Measurements from ENCODE around the gene COX14. TPM values are rescaled to one million over a fixed set of nuclear protein-coding genes. Genes with fewer than 3 reads are reported as not detected.

COX14 gene
- total RNA-seq, 1 donor from 2014 or later, result 195 TPM

GRCh38 chr12:50085615-50086072 lies 26.4 kb upstream of the COX14 start:
- H3K27ac ChIP-seq (replicated peaks), result peak overlapping the region; percentile 100
- H3K4me3 ChIP-seq, result peak overlapping the region; percentile 98
- no peak for DNase-seq
- H3K4me1 ChIP-seq, result peaks cover 41% of the 10 kb centered on the region
- intact Hi-C loops (cut with micrococcal nuclease), result no loop called here
- peaks cover 40% of the 10 kb centered on the region for H3K36me3 ChIP-seq
- no peak for TF ChIP-seq CTCF (IDR thresholded peaks at IDR 0.05; ENCODE audit: borderline replicate concordance)
- H3K27me3 ChIP-seq (ENCODE audit: low read depth), result peaks cover 5% of the 10 kb centered on the region
- H3K9me3 ChIP-seq (replicated peaks), result no peaks in the 10 kb centered on the region

GRCh38 chr12:50086148-50086547 lies 25.9 kb upstream of the COX14 start:
- peaks cover under 1% of the 10 kb centered on the region for H3K27me3 ChIP-seq (ENCODE audit: low read depth)
- intact Hi-C loops (cut with micrococcal nuclease), result no loop called here
- H3K4me1 ChIP-seq, result peaks cover 37% of the 10 kb centered on the region
- H3K9me3 ChIP-seq (replicated peaks), result no peaks in the 10 kb centered on the region
- no peak for TF ChIP-seq CTCF (IDR thresholded peaks at IDR 0.05; ENCODE audit: borderline replicate concordance)
- H3K4me3 ChIP-seq, result peak overlapping the region; percentile 98
- no peak for DNase-seq
- peaks cover 45% of the 10 kb centered on the region for H3K36me3 ChIP-seq
- H3K27ac ChIP-seq (replicated peaks), result peak overlapping the region; percentile 100

- Histone ChIP-seq H3K36me3 (peaks cover 55% of the 10 kb centered on the region), H3K27me3 (ENCODE audit: low read depth) (no peaks in the 10 kb centered on the region), H3K27ac (replicated peaks) (no peak overlapping the region), H3K4me1 (peaks cover 36% of the 10 kb centered on the region), H3K4me3 (no peak overlapping the region), H3K9me3 (replicated peaks) (no peaks in the 10 kb centered on the region)
- DNase-seq, result no peak
- intact Hi-C loops (cut with micrococcal nuclease), result no loop called here
- TF ChIP-seq CTCF (IDR thresholded peaks at IDR 0.05; ENCODE audit: borderline replicate concordance), result no peak
Measured at GRCh38 chr12:50087151-50087550, 24.9 kb upstream of the COX14 start.

- intact Hi-C loops (cut with micrococcal nuclease), result no loop called here
Measured at GRCh38 chr12:50087995-50088394, 24.0 kb upstream of the COX14 start.

GRCh38 chr12:50088577-50089335 lies 23.3 kb upstream of the COX14 start:
- DNase-seq, result no peak
- peak; percentile 89 for TF ChIP-seq CTCF (IDR thresholded peaks at IDR 0.05; ENCODE audit: borderline replicate concordance)

More at GRCh38 chr12:50087995-50088394, 24.0 kb upstream of the COX14 start:
- DNase-seq, result no peak
- Histone ChIP-seq H3K27me3 (ENCODE audit: low read depth) (no peaks in the 10 kb centered on the region), H3K4me1 (peaks cover 36% of the 10 kb centered on the region), H3K27ac (replicated peaks) (no peak overlapping the region), H3K9me3 (replicated peaks) (no peaks in the 10 kb centered on the region), H3K4me3 (no peak overlapping the region), H3K36me3 (peaks cover 63% of the 10 kb centered on the region)
- TF ChIP-seq CTCF (IDR thresholded peaks at IDR 0.05; ENCODE audit: borderline replicate concordance), result no peak

More at GRCh38 chr12:50088577-50089335, 23.3 kb upstream of the COX14 start:
- intact Hi-C loops (cut with micrococcal nuclease), result no loop called here
- no peaks in the 10 kb centered on the region for H3K27me3 ChIP-seq (ENCODE audit: low read depth)
- no peaks in the 10 kb centered on the region for H3K9me3 ChIP-seq (replicated peaks)
- no peak overlapping the region for H3K4me3 ChIP-seq
- no peak overlapping the region for H3K27ac ChIP-seq (replicated peaks)
- H3K4me1 ChIP-seq, result peaks cover 36% of the 10 kb centered on the region
- H3K36me3 ChIP-seq, result peaks cover 71% of the 10 kb centered on the region

All from left ventricle myocardium inferior (tissue), 1 donor.